Measurements from ENCODE around the gene CDKN2B-AS1.
A peak's percentile ranks its signal among the peaks of the same experiment; 100 is the strongest.

CDKN2B-AS1 gene

DNA sequence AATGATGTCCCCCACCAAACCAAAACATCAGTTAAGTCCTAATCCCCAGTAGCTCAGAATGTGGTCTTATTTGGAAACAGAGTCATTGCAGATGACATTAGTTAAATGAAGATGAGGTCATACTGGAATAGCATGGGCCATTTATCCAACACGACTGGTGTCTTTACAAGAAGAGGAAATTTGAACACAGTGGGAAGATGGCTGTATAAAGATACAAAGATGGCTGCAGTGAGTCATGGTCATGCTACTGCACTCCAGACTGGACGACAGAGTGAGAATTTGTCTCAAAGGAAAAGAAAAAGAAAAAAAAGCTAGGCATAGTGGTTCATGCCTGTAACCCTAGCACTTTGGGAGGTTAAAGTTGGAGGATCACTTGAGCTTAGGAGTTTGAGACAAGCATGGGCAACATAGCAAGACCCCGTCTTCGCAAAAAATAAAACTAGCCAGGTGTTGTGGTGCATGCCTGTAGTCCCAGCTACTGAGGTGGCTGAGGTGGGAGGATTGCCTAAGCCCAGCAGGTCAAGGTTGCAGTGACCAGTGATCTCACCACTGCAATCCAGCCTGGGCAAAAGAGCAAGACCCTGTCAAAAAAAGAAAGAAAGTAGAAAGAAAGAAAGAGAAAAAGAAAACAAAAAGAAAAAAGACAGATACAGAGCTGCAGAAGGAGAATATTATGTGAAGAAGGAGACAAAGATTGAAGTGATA lies 144.5 kb downstream of the CDKN2B-AS1 start:
- Histone ChIP-seq H3K4me3 (no peak overlapping the region), H3K27ac (no peak overlapping the region)

DNA sequence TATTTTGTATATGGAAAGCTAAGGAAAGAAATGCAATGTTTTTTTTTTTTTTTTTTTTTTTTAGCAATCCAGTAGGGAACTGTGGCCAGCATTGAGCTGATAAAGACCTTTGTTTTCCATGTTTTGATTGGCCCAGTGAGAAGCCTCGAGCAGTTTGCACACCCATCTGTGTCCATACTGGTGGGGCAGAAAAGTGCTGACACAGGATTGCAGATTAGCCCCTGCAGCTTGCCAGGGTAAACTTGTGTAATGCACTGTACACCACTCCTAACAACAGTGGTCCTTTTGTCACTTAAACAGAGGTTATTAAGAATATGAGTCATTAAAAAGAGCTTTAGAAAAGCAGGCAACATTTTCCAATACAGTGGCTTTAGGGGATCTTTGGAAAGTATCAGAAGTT lies 147.3 kb downstream of the CDKN2B-AS1 start:
- Histone ChIP-seq H3K27ac (peak overlapping the region in 1 of 21 experiments; percentile 20), H3K4me3 (no peak overlapping the region)

DNA sequence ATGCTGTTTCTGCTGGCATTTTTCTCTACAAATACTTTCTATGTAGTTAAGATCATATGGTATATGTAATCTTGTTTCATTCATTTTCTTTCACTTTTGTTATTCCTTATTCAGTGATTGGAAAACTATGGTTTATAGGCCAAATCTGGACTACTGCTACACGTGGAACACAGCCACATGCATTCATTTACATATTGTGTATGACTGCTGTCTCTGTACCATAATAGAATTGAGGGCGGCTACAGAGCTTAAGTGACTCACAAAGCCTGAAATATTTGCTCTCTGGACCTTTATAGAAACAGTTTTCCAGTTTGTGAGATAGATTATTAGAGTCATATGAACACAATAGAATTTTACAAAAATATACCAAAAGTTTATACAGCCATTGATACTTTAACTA lies 148.1 kb downstream of the CDKN2B-AS1 start:
- H3K4me3 ChIP-seq, result no peak overlapping the region

GRCh38 chr9:22143799-22144625 lies 149.4 kb downstream of the CDKN2B-AS1 start:
- peak overlapping the region in 1 of 21 experiments; percentile 6 for H3K27ac ChIP-seq
- no peak overlapping the region for H3K4me3 ChIP-seq

More for the DNA sequence above, 148.1 kb downstream of the CDKN2B-AS1 start:
- no peak overlapping the region for H3K27ac ChIP-seq

DNA sequence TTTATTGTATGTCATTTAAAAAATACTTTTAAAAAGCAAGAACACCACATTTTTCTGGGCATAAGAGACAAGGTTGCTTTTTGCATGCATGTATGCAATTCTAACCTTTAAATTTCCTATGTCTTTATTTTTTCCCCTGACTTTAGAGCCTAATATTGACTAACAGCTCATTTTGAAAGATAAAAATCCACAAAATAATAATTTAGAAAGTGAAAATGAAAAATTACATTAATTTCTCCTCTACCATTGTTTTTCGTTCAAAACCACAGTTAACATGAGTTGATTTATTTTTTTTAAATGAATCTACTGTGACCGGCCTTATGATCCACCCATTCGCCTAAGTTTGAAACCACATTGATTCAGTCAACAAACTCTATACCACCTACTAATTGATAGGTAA lies 152.0 kb downstream of the CDKN2B-AS1 start:
- Histone ChIP-seq H3K4me3 (no peak overlapping the region), H3K27ac (no peak overlapping the region)

DNA sequence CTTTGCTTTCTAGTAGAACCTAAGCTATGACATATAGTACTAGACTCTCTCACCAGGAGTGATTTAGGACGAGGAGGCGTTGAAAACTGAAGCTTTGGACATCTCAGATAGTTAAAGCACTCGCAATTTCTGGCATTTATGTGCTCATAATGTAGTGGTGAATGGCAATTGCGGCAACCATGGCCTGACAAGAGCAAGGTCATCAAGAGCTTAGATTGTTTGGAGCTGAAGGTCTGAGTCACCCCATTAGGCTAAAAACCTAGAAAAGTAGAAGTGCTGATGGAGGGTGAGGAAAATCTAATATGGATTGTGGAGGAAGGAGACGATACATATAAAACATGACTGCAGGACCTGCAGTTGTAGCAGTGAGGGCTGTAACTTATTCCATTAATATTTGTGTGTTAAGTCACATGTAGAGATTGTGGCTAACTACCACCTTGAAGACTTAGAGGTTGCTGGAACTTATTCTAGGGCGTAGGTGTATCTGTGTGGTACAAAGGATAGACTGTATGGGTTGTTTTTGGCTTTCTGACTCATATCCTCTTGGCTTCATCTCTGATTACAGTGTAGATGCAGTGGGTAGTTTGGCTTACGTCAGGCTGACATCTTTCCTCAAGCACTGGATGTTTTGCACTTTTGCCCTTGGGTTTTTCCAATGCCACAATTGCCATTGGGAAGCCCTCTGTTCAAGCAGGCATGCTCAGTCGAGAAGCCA lies 153.4 kb downstream of the CDKN2B-AS1 start:
- peak overlapping the region in 7 of 21 experiments; percentile 1 to 73 (median 28) for H3K27ac ChIP-seq

DNA sequence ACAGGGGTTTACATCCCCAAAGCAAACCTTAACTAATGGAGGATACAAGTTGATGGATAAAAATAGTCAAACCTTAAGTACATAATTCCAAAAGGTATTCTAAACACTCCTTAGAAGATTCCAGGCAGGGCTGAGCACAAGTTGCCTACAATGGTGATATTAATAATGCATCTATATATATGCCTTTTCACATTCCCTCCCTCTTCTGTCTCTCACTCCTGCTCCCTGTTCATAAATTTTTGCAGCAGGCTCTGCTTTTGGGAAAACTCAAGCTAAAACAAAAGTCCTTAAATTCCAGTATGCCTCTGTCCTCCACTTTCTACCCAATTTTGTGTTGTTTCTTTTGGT lies 153.9 kb downstream of the CDKN2B-AS1 start:
- peak overlapping the region in 9 of 21 experiments; percentile 1 to 73 (median 24) for H3K27ac ChIP-seq
- H3K4me3 ChIP-seq, result no peak overlapping the region

More for the DNA sequence above, 153.4 kb downstream of the CDKN2B-AS1 start:
- no peak overlapping the region for H3K4me3 ChIP-seq

DNA sequence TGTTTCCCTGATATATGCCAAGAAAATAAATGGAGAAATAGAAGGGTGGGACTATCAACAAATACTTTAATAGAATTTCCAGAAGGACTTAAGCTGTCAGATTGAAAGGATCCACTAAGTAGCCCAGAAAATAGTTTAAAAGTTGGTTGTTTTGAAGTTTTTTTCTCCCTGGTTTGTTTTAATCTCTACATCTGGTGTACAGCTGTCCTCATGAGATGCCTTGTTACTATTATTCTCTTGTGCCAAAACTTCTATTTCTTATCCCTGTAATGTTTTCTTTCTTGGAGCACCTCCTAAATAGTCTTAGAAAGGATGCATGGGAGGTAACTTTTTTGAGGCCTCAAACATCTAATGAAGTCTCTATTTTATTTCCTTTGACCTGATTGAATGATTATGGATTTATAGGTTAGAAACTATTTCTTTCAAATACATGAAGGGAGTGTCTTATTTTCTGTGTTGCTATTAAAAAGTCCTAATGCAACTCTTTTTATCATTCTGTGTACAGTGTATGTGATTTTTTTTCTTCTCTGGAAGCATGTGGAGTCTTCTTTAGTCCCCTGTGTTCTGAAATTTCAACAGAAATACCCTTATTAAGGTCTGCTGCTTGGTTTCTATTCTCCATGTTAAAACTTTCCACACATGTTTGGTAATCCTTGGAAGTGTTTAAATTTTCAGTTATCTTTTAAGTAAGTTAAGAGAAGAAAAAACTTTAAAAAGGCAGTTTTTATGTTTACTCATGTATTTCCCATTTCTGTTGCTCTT lies 154.5 kb downstream of the CDKN2B-AS1 start:
- no peak overlapping the region for H3K4me3 ChIP-seq

GRCh38 chr9:22154064-22154463 lies 159.5 kb downstream of the CDKN2B-AS1 start:
- no peak overlapping the region for H3K27ac ChIP-seq
- H3K4me3 ChIP-seq, result no peak overlapping the region

More for the DNA sequence above, 154.5 kb downstream of the CDKN2B-AS1 start:
- peak overlapping the region in 6 of 21 experiments; percentile 5 to 73 (median 26) for H3K27ac ChIP-seq

- Histone ChIP-seq H3K27ac (no peak overlapping the region), H3K4me3 (no peak overlapping the region)
Observed at GRCh38 chr9:22156586-22156985, 162.0 kb downstream of the CDKN2B-AS1 start.

- Histone ChIP-seq H3K27ac (peak overlapping the region in 1 of 21 experiments; percentile 34), H3K4me3 (no peak overlapping the region)
Observed at GRCh38 chr9:22157276-22157675, 162.7 kb downstream of the CDKN2B-AS1 start.

DNA sequence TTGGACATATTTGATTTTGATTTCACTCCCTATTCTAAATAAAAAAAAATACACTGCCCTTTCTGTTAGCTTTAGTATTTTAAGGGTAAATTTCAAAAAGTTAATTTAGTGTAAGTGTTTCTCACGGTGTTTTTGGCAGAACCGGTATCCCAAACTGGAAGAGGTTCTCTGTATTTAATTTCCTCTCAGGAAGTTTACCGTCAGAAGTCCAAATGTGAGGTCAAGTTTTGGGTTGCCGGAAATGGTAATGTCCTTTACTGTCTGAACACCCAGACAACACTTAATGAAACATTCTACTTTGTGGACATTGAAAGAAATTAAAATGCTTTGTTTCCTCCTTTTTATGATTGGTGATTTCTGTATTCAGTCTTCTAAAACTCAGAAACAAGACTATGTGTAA lies 163.2 kb downstream of the CDKN2B-AS1 start:
- peak overlapping the region in 8 of 21 experiments; percentile 2 to 52 (median 27) for H3K27ac ChIP-seq

GRCh38 chr9:22158271-22158670 lies 163.7 kb downstream of the CDKN2B-AS1 start:
- H3K4me3 ChIP-seq, result no peak overlapping the region
- H3K27ac ChIP-seq, result peak overlapping the region in 10 of 21 experiments; percentile 2 to 52 (median 23)

More for the DNA sequence above, 163.2 kb downstream of the CDKN2B-AS1 start:
- H3K4me3 ChIP-seq, result no peak overlapping the region

DNA sequence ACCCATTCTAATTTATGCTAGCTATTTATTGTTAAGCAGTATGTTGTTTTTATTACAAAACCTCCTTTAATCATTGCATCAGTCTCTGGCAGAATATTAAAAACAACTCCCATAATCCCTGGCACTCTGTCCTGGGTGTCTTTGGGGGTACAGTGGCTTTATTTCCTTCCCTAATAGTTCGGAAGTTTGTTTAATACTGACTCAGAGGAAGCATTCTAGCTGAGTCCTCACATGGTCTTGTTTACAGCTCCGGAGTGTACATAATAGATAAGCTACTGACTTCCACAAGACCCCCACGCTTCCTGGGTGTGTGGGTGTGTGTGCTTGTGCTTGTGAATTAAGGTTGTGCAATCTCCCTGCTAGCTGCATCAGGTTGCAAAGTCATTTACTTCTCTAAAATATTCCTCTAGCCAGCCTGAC lies 164.3 kb downstream of the CDKN2B-AS1 start:
- peak overlapping the region in 8 of 21 experiments; percentile 2 to 69 (median 20) for H3K27ac ChIP-seq
- H3K4me3 ChIP-seq, result no peak overlapping the region

DNA sequence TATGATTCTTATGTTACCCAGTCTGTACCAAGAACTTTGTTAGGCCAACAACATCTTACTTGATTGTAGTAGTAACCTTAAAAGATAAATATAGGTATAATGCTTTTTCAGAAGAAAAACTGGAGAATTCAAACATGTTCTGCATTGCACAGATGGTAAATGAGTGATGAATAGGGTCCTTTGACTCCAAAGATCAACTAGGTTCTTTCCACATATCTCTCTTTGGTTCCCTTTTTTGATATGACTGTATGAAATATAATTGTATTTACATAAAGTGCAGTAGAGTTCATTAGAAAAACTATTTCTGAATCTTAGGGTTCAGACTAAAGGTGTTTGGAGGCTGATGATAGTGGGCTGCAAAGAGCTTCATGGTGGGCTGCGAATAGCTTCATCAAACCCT lies 165.0 kb downstream of the CDKN2B-AS1 start:
- no peak overlapping the region for H3K4me3 ChIP-seq
- H3K27ac ChIP-seq, result peak overlapping the region in 5 of 21 experiments; percentile 2 to 60 (median 29)

- Histone ChIP-seq H3K4me3 (no peak overlapping the region), H3K27ac (peak overlapping the region in 4 of 21 experiments; percentile 24 to 60 (median 37))
Observed at GRCh38 chr9:22160221-22160620, 165.6 kb downstream of the CDKN2B-AS1 start.

DNA sequence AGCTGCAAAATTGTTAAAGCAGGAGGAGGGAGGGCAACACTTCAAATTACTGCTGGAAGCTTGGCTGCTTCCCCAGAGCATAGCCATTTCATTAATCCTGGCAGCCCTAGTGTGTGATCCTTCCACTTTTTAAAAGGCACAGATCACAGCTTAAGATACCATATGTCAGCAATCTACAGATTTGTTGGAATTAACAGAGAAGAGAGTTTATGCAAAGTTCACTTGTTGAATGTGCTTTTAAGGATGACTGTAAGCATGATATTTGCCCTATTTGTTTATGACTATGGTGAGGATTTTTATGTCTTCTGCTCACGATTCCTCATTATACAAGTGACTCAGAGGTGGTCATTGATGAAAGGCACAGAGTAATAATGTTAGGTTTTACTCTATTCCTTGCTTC lies 170.6 kb downstream of the CDKN2B-AS1 start:
- Histone ChIP-seq H3K4me3 (no peak overlapping the region), H3K27ac (no peak overlapping the region)

- Histone ChIP-seq H3K4me3 (no peak overlapping the region), H3K27ac (peak overlapping the region in 4 of 21 experiments; percentile 17 to 62 (median 28))
Observed at GRCh38 chr9:22169243-22169642, 174.7 kb downstream of the CDKN2B-AS1 start.
